ENCODE measurements around the gene DPH6.

DPH6 gene

DNA sequence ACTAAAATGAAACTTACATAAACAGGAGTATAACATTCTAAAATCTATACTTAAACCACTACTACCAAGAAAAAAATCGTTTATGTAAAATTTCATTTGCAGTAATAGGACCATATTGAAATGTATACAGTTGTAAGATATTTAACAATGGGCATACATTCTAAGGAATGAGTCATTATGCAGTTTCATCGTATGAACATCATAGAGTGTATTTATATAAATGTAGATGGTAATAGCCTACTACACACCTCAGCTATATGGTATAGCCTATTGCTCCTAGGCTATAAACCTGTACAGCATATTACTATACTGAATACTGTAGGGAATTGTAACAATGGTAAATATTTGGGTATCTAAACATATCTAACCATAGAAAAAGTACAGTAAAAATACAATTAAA lies 79.5 kb downstream of the DPH6 start:
- Histone ChIP-seq H3K79me2 (no peaks in the 10 kb centered on the region), H2AFZ (no peak overlapping the region)
- TF ChIP-seq, protein P1, sequence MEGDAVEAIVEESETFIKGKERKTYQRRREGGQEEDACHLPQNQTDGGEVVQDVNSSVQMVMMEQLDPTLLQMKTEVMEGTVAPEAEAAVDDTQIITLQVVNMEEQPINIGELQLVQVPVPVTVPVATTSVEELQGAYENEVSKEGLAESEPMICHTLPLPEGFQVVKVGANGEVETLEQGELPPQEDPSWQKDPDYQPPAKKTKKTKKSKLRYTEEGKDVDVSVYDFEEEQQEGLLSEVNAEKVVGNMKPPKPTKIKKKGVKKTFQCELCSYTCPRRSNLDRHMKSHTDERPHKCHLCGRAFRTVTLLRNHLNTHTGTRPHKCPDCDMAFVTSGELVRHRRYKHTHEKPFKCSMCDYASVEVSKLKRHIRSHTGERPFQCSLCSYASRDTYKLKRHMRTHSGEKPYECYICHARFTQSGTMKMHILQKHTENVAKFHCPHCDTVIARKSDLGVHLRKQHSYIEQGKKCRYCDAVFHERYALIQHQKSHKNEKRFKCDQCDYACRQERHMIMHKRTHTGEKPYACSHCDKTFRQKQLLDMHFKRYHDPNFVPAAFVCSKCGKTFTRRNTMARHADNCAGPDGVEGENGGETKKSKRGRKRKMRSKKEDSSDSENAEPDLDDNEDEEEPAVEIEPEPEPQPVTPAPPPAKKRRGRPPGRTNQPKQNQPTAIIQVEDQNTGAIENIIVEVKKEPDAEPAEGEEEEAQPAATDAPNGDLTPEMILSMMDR (IDR thresholded peaks at IDR 0.05), result no peak

DNA sequence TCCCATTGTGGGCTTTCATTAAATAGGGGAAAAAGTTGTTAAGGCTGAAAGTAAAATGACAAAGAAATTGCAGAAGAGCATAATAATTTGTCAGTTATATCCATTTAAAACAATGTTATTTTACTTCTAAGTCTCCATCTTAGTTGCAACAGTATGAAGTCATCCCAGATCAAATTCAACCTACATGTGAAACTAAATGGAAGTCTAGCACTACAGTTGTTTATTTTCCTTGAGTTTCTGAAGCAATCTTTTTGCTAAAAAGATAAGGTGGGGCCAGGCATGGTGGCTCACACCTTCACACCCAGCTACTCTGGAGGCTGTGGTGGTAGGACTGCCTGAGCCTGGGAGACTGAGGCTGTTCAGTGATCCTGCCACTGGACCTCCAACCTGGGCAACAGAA lies 80.2 kb downstream of the DPH6 start:
- Histone ChIP-seq H3K9me3 (ENCODE audit: control insufficient read depth, low read length) (no peaks in the 10 kb centered on the region), H3K4me3 (ENCODE audit: low read depth, low read length) (no peak overlapping the region), H3K27me3 (ENCODE audit: control insufficient read depth, insufficient read depth, low read length) (no peaks in the 10 kb centered on the region), H3K9ac (no peak overlapping the region), H3K4me1 (no peaks in the 10 kb centered on the region), H3K79me2 (no peaks in the 10 kb centered on the region), H3K4me2 (ENCODE audit: low read length) (no peak overlapping the region), H2AFZ (no peak overlapping the region), H3K36me3 (ENCODE audit: control insufficient read depth, insufficient read depth, low read length) (no peaks in the 10 kb centered on the region), H3K27ac (no peak overlapping the region)
- TF ChIP-seq, protein P1 (IDR thresholded peaks at IDR 0.05), result no peak

More for the DNA sequence above, 79.5 kb downstream of the DPH6 start:
- Histone ChIP-seq H3K4me3 (ENCODE audit: low read depth, low read length) (no peak overlapping the region), H3K4me2 (ENCODE audit: low read length) (no peak overlapping the region), H3K9me3 (ENCODE audit: control insufficient read depth, low read length) (no peaks in the 10 kb centered on the region), H3K27me3 (ENCODE audit: control insufficient read depth, insufficient read depth, low read length) (no peaks in the 10 kb centered on the region), H3K9ac (no peak overlapping the region), H3K4me1 (no peaks in the 10 kb centered on the region), H3K36me3 (ENCODE audit: control insufficient read depth, insufficient read depth, low read length) (no peaks in the 10 kb centered on the region), H3K27ac (no peak overlapping the region)

DNA sequence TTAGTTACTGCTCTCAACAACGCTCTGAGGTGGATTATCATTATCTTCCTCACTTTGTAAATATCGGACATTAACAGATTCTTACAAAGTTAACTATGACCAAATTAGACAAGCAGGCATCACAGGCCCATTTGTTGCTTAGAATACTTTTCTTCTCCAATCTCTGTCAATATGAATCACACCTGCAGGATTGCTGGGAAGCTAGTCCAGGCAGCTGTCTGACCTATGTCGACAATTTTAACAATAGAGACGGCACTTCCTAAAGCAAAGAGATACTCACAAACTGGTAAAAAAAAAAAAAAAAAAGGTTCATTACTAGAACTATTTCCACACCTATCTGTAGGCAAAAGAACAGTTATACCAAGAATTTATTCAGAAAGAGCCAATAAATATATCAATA lies 85.3 kb downstream of the DPH6 start:
- TF ChIP-seq, protein P1 (IDR thresholded peaks at IDR 0.05), result no peak
- no peak overlapping the region for H3K27ac ChIP-seq
- H3K4me2 ChIP-seq (ENCODE audit: low read length), result no peak overlapping the region
- no peaks in the 10 kb centered on the region for H3K9me3 ChIP-seq (ENCODE audit: control insufficient read depth, low read length)
- H2AFZ ChIP-seq, result no peak overlapping the region
- no peaks in the 10 kb centered on the region for H3K36me3 ChIP-seq (ENCODE audit: control insufficient read depth, insufficient read depth, low read length)
- H3K27me3 ChIP-seq (ENCODE audit: control insufficient read depth, insufficient read depth, low read length), result no peaks in the 10 kb centered on the region
- no peaks in the 10 kb centered on the region for H3K4me1 ChIP-seq
- H3K4me3 ChIP-seq (ENCODE audit: low read depth, low read length), result no peak overlapping the region
- no peak overlapping the region for H3K9ac ChIP-seq
- H3K79me2 ChIP-seq, result no peaks in the 10 kb centered on the region

DNA sequence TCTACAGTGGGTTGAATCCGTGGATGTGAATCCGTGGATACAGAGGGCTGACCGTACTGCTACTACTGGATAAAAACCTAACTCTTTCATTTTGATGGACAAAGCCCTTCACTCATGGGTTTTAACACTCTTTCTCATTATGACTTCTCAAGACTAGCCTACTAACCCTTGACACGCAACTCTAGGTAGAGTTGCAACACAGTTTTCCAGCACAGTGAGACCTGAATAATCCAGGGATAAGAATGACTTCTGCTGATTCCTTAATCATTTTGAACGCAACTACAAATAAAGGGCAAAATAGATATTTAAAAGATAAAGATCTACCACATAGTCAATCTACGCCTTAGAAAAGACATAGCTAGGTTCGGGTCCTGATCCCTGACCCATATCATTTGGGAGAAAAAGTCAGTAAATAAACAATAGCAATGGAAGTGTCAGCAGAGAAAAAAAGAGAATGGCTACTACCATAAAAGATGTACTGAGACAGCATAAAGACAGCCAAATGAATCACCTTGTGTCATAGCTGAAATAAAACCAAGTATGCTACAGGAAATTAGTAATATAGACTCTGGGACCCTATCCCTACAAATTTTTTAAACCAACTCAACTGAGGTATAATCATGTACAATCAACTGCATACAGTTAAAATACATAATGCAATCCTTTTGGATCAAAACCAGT lies 87.6 kb downstream of the DPH6 start:
- H3K79me2 ChIP-seq, result no peaks in the 10 kb centered on the region
- H2AFZ ChIP-seq, result no peak overlapping the region
- TF ChIP-seq, protein P1 (IDR thresholded peaks at IDR 0.05), result no peak
- no peaks in the 10 kb centered on the region for H3K27me3 ChIP-seq (ENCODE audit: control insufficient read depth, insufficient read depth, low read length)
- H3K4me2 ChIP-seq (ENCODE audit: low read length), result no peak overlapping the region
- H3K36me3 ChIP-seq (ENCODE audit: control insufficient read depth, insufficient read depth, low read length), result no peaks in the 10 kb centered on the region
- H3K4me3 ChIP-seq (ENCODE audit: low read depth, low read length), result no peak overlapping the region
- H3K9me3 ChIP-seq (ENCODE audit: control insufficient read depth, low read length), result no peaks in the 10 kb centered on the region
- H3K9ac ChIP-seq, result no peak overlapping the region
- H3K27ac ChIP-seq, result no peak overlapping the region
- H3K4me1 ChIP-seq, result no peaks in the 10 kb centered on the region

DNA sequence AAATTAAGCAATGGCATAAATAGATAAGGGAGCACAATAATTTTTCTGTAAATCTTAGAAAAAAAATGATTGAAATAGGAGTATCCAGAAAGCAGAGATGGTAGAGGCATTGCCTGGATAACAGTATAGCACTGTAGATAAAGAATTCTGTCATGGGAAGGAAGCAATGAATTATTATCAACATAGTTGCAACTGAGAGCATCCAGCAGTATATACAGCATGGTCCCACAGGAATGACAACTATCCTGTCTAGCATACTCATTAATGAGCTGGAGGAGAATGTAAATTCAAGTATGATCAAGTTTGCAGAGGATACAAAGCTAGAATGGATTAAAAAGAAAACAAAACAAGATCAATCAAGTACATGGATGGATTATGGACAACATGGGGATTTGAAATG lies 90.8 kb downstream of the DPH6 start:
- no peak overlapping the region for H3K4me2 ChIP-seq (ENCODE audit: low read length)
- TF ChIP-seq, protein P1 (IDR thresholded peaks at IDR 0.05), result no peak
- no peaks in the 10 kb centered on the region for H3K9me3 ChIP-seq (ENCODE audit: control insufficient read depth, low read length)
- no peak overlapping the region for H2AFZ ChIP-seq
- no peaks in the 10 kb centered on the region for H3K79me2 ChIP-seq
- no peaks in the 10 kb centered on the region for H3K27me3 ChIP-seq (ENCODE audit: control insufficient read depth, insufficient read depth, low read length)
- no peaks in the 10 kb centered on the region for H3K36me3 ChIP-seq (ENCODE audit: control insufficient read depth, insufficient read depth, low read length)
- no peak overlapping the region for H3K27ac ChIP-seq
- H3K4me1 ChIP-seq, result no peaks in the 10 kb centered on the region
- no peak overlapping the region for H3K4me3 ChIP-seq (ENCODE audit: low read depth, low read length)
- no peak overlapping the region for H3K9ac ChIP-seq
